Stomach smooth muscle (tissue), 2 donors: ENCODE results near the gene STX16.
"Not testable (repeated sequence)": the region's sequence is repeated elsewhere in the genome, so short reads cannot be mapped to it uniquely, and the experiment has no call there.

Source experiments
- H3K27ac ChIP-seq: one replicate; pipeline ENCODE4 v1.7.0; 2013; ENCODE audit warnings: mild to moderate bottlenecking, low read length, inconsistent platforms
- H3K27me3 ChIP-seq, 2 donors: one replicate each; pipeline ENCODE4 v1.7.0; 2013; ENCODE audit warnings: low read length in 2 of 2; ENCODE audit not compliant: insufficient read depth in 2 of 2, control insufficient read depth in 1 of 2
- H3K36me3 ChIP-seq, 2 donors: one replicate each; pipeline ENCODE4 v1.7.0; 2013; ENCODE audit warnings: low read length in 2 of 2; ENCODE audit not compliant: control insufficient read depth in 2 of 2, insufficient read depth in 2 of 2
- H3K4me1 ChIP-seq: one replicate; pipeline ENCODE4 v1.7.0; 2013; ENCODE audit warnings: low read length; ENCODE audit not compliant: control insufficient read depth, insufficient read depth
- H3K4me3 ChIP-seq, 2 donors: one replicate each; pipeline ENCODE4 v1.7.0; 2013; ENCODE audit warnings: low read length in 2 of 2
- H3K9ac ChIP-seq, 2 donors: one replicate each; pipeline ENCODE4 v1.7.0; 2013; ENCODE audit warnings: low read length in 2 of 2, mild to moderate bottlenecking in 1 of 2
- H3K9me3 ChIP-seq, 2 donors: one replicate each; pipeline ENCODE4 v1.7.0; 2013; ENCODE audit warnings: low read length in 2 of 2; ENCODE audit not compliant: control insufficient read depth in 2 of 2
- donor health status: healthy.
- donor health status: Pancreatic carcinoma.

STX16 gene

GRCh38 chr20:58638467-58639181 is 12.5 kb upstream of the STX16 start:
- H3K9me3 ChIP-seq, result no peaks in the 10 kb centered on the region
- H3K27me3 ChIP-seq, result peaks cover 2 to 3% of the 10 kb centered on the region in 2 donors
- H3K36me3 ChIP-seq, result no peaks in the 10 kb centered on the region
- H3K9ac ChIP-seq, result no peak overlapping the region
- no peak overlapping the region for H3K27ac ChIP-seq
- H3K4me3 ChIP-seq, result no peak overlapping the region
- no peaks in the 10 kb centered on the region for H3K4me1 ChIP-seq

GRCh38 chr20:58639182-58640146 is 11.6 kb upstream of the STX16 start:
- H3K27ac ChIP-seq, result no peak overlapping the region
- H3K9me3 ChIP-seq, result no peaks in the 10 kb centered on the region
- H3K4me1 ChIP-seq, result no peaks in the 10 kb centered on the region
- H3K27me3 ChIP-seq, result peaks cover 2 to 3% of the 10 kb centered on the region in 2 donors
- no peaks in the 10 kb centered on the region for H3K36me3 ChIP-seq
- H3K9ac ChIP-seq, result no peak overlapping the region
- H3K4me3 ChIP-seq, result no peak overlapping the region

- H3K9me3 ChIP-seq, result no peaks in the 10 kb centered on the region
- peaks cover 2 to 3% of the 10 kb centered on the region in 2 donors for H3K27me3 ChIP-seq
- no peak overlapping the region for H3K27ac ChIP-seq
- no peak overlapping the region for H3K9ac ChIP-seq
- H3K4me3 ChIP-seq, result no peak overlapping the region
- peaks cover 2% of the 10 kb centered on the region for H3K4me1 ChIP-seq
- H3K36me3 ChIP-seq, result no peaks in the 10 kb centered on the region
These were observed 10.6 kb upstream of the STX16 start for GRCh38 chr20:58640446-58640845.

GRCh38 chr20:58642441-58642840 is 8.6 kb upstream of the STX16 start:
- H3K36me3 ChIP-seq, result no peaks in the 10 kb centered on the region
- H3K9me3 ChIP-seq, result no peaks in the 10 kb centered on the region
- H3K4me3 ChIP-seq, result no peak overlapping the region
- H3K27me3 ChIP-seq, result peaks cover 2 to 3% of the 10 kb centered on the region in 2 donors
- H3K27ac ChIP-seq, result no peak overlapping the region
- no peak overlapping the region for H3K9ac ChIP-seq
- peaks cover 3% of the 10 kb centered on the region for H3K4me1 ChIP-seq

- H3K9ac ChIP-seq, H3K36me3 ChIP-seq, H3K27me3 ChIP-seq, H3K27ac ChIP-seq, H3K9me3 ChIP-seq, H3K4me1 ChIP-seq, H3K4me3 ChIP-seq: not testable (repeated sequence)
These were observed 8.2 kb upstream of the STX16 start for GRCh38 chr20:58642896-58643295.

- Histone ChIP-seq H3K9ac (no peak overlapping the region), H3K36me3 (no peaks in the 10 kb centered on the region), H3K27me3 (peaks cover 0 to 2% of the 10 kb centered on the region in 2 donors), H3K4me3 (no peak overlapping the region), H3K9me3 (no peaks in the 10 kb centered on the region), H3K4me1 (peaks cover 23% of the 10 kb centered on the region), H3K27ac (no peak overlapping the region)
These were observed 5.6 kb upstream of the STX16 start for GRCh38 chr20:58645412-58645968.

GRCh38 chr20:58646257-58646656 is 4.8 kb upstream of the STX16 start:
- Histone ChIP-seq H3K9me3 (no peaks in the 10 kb centered on the region), H3K27ac (no peak overlapping the region), H3K4me1 (peaks cover 27% of the 10 kb centered on the region), H3K4me3 (no peak overlapping the region), H3K27me3 (peaks cover 0 to 2% of the 10 kb centered on the region in 2 donors), H3K9ac (no peak overlapping the region), H3K36me3 (no peaks in the 10 kb centered on the region)

GRCh38 chr20:58646703-58647102 is 4.4 kb upstream of the STX16 start:
- no peak overlapping the region for H3K27ac ChIP-seq

GRCh38 chr20:58647162-58647795 is 3.8 kb upstream of the STX16 start:
- Histone ChIP-seq H3K9me3 (no peaks in the 10 kb centered on the region), H3K27me3 (no peaks in the 10 kb centered on the region), H3K9ac (no peak overlapping the region), H3K4me1 (peaks cover 34% of the 10 kb centered on the region), H3K36me3 (no peaks in the 10 kb centered on the region), H3K27ac (no peak overlapping the region), H3K4me3 (no peak overlapping the region)

More at GRCh38 chr20:58646703-58647102, 4.4 kb upstream of the STX16 start:
- H3K9me3 ChIP-seq, result no peaks in the 10 kb centered on the region
- no peaks in the 10 kb centered on the region for H3K36me3 ChIP-seq
- H3K9ac ChIP-seq, result no peak overlapping the region
- H3K27me3 ChIP-seq, result no peaks in the 10 kb centered on the region
- H3K4me1 ChIP-seq, result peaks cover 30% of the 10 kb centered on the region
- H3K4me3 ChIP-seq, result no peak overlapping the region

- Histone ChIP-seq H3K4me3 (no peak overlapping the region), H3K27me3 (no peaks in the 10 kb centered on the region), H3K36me3 (no peaks in the 10 kb centered on the region), H3K9ac (no peak overlapping the region), H3K9me3 (no peaks in the 10 kb centered on the region), H3K27ac (no peak overlapping the region), H3K4me1 (peaks cover 39% of the 10 kb centered on the region)
These were observed 3.1 kb upstream of the STX16 start for GRCh38 chr20:58647796-58648501.
